Gastrocnemius medialis (tissue), 4 donors: ENCODE data around the gene SMYD5. TPM values are rescaled to one million over a fixed set of nuclear protein-coding genes. Genes with fewer than 3 reads are reported as not detected.

Experiments used
- ATAC-seq, 2 donors: fragments of 150-250 bp; one replicate each; pipeline ENCODE4 v1.9.1; 2016
- DNase-seq, 2 donors: peaks; one replicate each; pipeline ENCODE4 v3.0.0-alpha.2; 2019
- H3K27ac ChIP-seq, 4 donors: fragments of 200-600 bp; sonication (generic); 1 replicate in 1 of 4; 2 replicates in 3 of 4; pipeline ENCODE4 v1.5.1; 2016 to 2018; ENCODE audit warnings: mild to moderate bottlenecking in 2 of 4, moderate library complexity in 1 of 4
- H3K27me3 ChIP-seq, 3 donors: fragments of 200-600 bp; sonication (generic) in 2 of 3; 1 replicate in 1 of 3; 2 replicates in 2 of 3; pipeline versions ENCODE4 v1.5.1 to v1.6.0; 2016 to 2019; ENCODE audit warnings: mild to moderate bottlenecking in 1 of 3, moderate library complexity in 1 of 3
- H3K36me3 ChIP-seq, 2 donors: fragments of 200-600 bp; sonication (generic) in 1 of 2; one replicate each; pipeline ENCODE4 v1.5.1; 2017 to 2018
- H3K4me1 ChIP-seq, 2 donors: fragments of 200-600 bp; sonication (generic) in 1 of 2; one replicate each; pipeline ENCODE4 v1.5.1; 2016 to 2017; ENCODE audit warnings: mild to moderate bottlenecking in 2 of 2
- H3K4me3 ChIP-seq, 4 donors: fragments of 200-600 bp; sonication (generic) in 3 of 4; 1 replicate in 1 of 4; 2 replicates in 3 of 4; pipeline ENCODE4 v1.5.1; 2016 to 2019; ENCODE audit warnings: mild to moderate bottlenecking in 2 of 4
- H3K9me3 ChIP-seq, 3 donors: fragments of 200-600 bp; sonication (generic) in 2 of 3; 1 replicate in 1 of 3; 2 replicates in 2 of 3; pipeline ENCODE4 v1.5.1; 2016 to 2019
- POLR2A ChIP-seq, 2 donors: fragments of 450-650 bp; IDR thresholded peaks; one replicate each; pipeline ENCODE4 v1.6.1; 2017; ENCODE audit warnings: antibody characterized with exemption in 2 of 2, mild to moderate bottlenecking in 2 of 2, moderate library complexity in 2 of 2
- in situ Hi-C, 4 donors: fragments of 200-750 bp; cut with MboI; loops; one replicate each; pipeline versions ENCODE4 v1.15.0 to v1.8.0; 2017; ENCODE audit warnings: low sequenced_read_pairs in 4 of 4
- intact Hi-C: fragments of 100-400 bp; cut with DNase I; formaldehyde crosslinking; loops from one replicate; pipeline ENCODE4 v1.15.1; 2023; ENCODE audit warnings: low total_unique reads
- total RNA-seq, 4 donors: library from RNA; depleted of rRNA; stranded (reverse); fragments of >200 nt; gene quantifications; one replicate each; pipeline versions ENCODE4 v1.1.0 to v1.2.3, GENCODE V29; 2016
- TF ChIP-seq, protein P1 (sequence below), 5 experiments: fragments of 450-650 bp in 3 of 5; fragments of 200-600 bp in 2 of 5; sonication (generic) in 2 of 5; IDR thresholded peaks in 4 of 5; conservative IDR thresholded peaks in 1 of 5; 1 replicate in 4 of 5; 2 replicates in 1 of 5; pipeline ENCODE4 v1.5.1; 2016 to 2019; ENCODE audit warnings: antibody characterized with exemption in 5 of 5, mild to moderate bottlenecking in 3 of 5, moderate library complexity in 3 of 5

Gene SMYD5
- total RNA-seq, 4 donors from 2014 or later: 9.8 to 17.7 (median 13.7) TPM

DNA sequence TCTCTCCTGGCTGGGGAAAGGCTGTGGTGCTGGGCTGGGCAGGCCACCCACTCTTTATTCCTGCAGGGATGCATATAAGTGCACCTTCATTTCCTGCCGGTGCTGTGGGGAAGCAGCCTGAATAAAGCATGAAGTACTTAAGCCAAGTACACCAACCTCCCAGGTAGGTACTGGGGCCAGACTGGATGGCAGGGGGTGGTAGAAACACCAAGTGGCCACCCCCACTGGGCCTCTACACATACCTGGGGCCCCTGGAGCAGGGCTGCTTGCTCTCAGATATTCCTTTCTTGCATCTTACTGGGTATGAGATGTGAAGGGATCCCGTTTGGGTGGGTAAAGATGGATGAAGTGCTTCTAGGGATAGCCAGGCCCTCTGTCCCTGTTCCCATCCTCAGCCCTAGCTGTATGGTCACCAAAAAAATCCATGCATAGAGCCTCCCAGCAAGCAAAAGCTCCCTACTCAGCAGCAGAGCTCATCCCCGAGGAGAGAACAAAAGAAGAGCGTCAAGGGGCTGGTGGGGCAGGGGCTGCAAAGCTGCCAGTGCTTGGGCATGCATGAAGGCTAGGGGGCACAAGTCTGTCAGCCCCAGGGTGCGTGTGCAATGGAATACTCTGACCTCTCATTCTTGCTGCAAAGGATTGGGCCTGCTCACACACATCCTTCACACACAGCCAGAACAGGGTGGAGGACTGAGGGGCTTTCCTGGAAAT, 42.0 kb downstream of the SMYD5 start:
- H3K9me3 ChIP-seq: no peaks in the 10 kb centered on the region
- ATAC-seq (no peak), DNase-seq (no peak)
- H3K4me3 ChIP-seq: no peak overlapping the region
- H3K27ac ChIP-seq: no peak overlapping the region
- peaks cover 0 to under 1% of the 10 kb centered on the region in 2 donors for H3K4me1 ChIP-seq
- intact Hi-C loops: no loop called here
- H3K36me3 ChIP-seq: peaks cover 0 to 40% of the 10 kb centered on the region in 2 donors
- TF ChIP-seq, protein P1, sequence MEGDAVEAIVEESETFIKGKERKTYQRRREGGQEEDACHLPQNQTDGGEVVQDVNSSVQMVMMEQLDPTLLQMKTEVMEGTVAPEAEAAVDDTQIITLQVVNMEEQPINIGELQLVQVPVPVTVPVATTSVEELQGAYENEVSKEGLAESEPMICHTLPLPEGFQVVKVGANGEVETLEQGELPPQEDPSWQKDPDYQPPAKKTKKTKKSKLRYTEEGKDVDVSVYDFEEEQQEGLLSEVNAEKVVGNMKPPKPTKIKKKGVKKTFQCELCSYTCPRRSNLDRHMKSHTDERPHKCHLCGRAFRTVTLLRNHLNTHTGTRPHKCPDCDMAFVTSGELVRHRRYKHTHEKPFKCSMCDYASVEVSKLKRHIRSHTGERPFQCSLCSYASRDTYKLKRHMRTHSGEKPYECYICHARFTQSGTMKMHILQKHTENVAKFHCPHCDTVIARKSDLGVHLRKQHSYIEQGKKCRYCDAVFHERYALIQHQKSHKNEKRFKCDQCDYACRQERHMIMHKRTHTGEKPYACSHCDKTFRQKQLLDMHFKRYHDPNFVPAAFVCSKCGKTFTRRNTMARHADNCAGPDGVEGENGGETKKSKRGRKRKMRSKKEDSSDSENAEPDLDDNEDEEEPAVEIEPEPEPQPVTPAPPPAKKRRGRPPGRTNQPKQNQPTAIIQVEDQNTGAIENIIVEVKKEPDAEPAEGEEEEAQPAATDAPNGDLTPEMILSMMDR (IDR thresholded peaks at IDR 0.05 in 4 of 5, conservative IDR thresholded peaks at IDR 0.05 in 1 of 5): no peak
- TF ChIP-seq POLR2A (IDR thresholded peaks at IDR 0.05): no peak
- in situ Hi-C loops: no loop called here
- no peaks in the 10 kb centered on the region for H3K27me3 ChIP-seq

GRCh38 chr2:73256618-73256922, 42.5 kb downstream of the SMYD5 start:
- Histone ChIP-seq H3K4me3 (no peak overlapping the region), H3K27ac (no peak overlapping the region), H3K4me1 (no peaks in the 10 kb centered on the region), H3K27me3 (no peaks in the 10 kb centered on the region), H3K36me3 (peaks cover 0 to 35% of the 10 kb centered on the region in 2 donors), H3K9me3 (no peaks in the 10 kb centered on the region)
- DNase-seq (no peak), ATAC-seq (no peak)
- in situ Hi-C loops (no loop called here), intact Hi-C loops (no loop called here)
- TF ChIP-seq, protein P1 (IDR thresholded peaks at IDR 0.05 in 4 of 5, conservative IDR thresholded peaks at IDR 0.05 in 1 of 5): no peak
- no peak for TF ChIP-seq POLR2A (IDR thresholded peaks at IDR 0.05)

DNA sequence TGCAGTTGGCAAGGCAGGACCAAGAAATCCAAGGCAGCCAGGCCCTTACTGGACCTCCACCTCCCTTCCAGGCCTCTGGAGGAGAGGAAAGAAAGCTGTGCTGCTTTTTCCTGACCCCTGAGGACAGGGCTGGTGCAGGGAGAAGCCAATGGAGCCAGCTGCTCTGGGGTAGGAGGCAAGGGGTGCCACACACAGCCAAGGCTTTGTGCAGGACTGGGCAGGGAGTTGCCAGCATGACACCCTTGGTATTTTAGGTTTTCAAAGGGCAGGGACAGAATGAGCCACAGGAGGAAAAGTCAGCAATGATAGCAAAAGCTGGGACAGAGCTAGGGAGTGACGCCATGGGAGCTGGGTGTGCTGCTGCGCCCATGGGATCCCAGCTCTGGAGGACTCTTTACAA, 43.0 kb downstream of the SMYD5 start:
- H3K4me3 ChIP-seq: no peak overlapping the region
- in situ Hi-C loops (no loop called here), intact Hi-C loops (no loop called here)
- H3K4me1 ChIP-seq: no peaks in the 10 kb centered on the region
- ATAC-seq (no peak), DNase-seq (no peak)
- H3K27ac ChIP-seq: no peak overlapping the region
- TF ChIP-seq, protein P1 (IDR thresholded peaks at IDR 0.05 in 4 of 5, conservative IDR thresholded peaks at IDR 0.05 in 1 of 5): no peak
- no peak for TF ChIP-seq POLR2A (IDR thresholded peaks at IDR 0.05)
- peaks cover 0 to 30% of the 10 kb centered on the region in 2 donors for H3K36me3 ChIP-seq
- H3K9me3 ChIP-seq: no peaks in the 10 kb centered on the region
- no peaks in the 10 kb centered on the region for H3K27me3 ChIP-seq

DNA sequence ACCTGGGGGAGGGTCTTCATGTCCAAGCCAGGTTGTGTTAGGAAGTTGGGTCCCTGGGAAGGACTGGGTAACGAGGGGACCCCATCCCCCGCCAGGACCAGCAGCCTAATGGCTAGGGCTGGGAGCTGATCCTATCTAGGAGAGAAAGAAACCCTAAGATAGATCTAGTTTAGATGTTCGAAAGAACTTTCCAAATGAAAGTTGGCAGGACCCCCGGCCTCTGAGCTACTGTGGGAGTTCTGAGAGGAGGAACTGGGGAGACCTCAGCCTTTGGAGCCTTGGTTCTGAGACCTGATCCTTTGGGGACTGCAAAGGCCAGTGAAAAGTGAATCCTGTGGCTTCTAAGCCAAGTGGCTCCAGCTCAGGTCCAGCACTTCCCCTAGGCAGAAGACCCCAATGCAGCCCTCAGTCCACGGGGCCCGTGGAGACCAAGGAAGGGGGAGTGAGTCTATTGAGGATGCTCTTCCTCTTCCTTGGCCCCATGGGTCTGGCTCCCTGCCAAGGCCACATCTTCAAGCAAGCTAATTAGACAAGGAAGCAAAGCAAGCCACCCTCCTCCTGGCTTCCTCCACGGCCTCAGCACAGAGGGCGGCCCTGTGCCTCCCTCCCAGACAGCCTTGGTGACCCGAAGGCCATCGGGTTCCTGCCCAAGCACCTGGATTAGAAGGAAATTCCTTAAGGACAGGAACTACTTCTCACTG, 43.5 kb downstream of the SMYD5 start:
- DNase-seq: no peak

GRCh38 chr2:73258186-73258912, 44.3 kb downstream of the SMYD5 start:
- Histone ChIP-seq H3K9me3 (no peaks in the 10 kb centered on the region), H3K27me3 (no peaks in the 10 kb centered on the region), H3K36me3 (peaks cover 0 to 17% of the 10 kb centered on the region in 2 donors), H3K4me1 (no peaks in the 10 kb centered on the region), H3K27ac (no peak overlapping the region), H3K4me3 (no peak overlapping the region)
- intact Hi-C loops (no loop called here), in situ Hi-C loops (no loop called here)
- TF ChIP-seq POLR2A (IDR thresholded peaks at IDR 0.05): no peak
- TF ChIP-seq, protein P1 (IDR thresholded peaks at IDR 0.05 in 4 of 5, conservative IDR thresholded peaks at IDR 0.05 in 1 of 5): no peak
- DNase-seq: no peak
- no peak for ATAC-seq

More for the DNA sequence above, 43.5 kb downstream of the SMYD5 start:
- TF ChIP-seq POLR2A (IDR thresholded peaks at IDR 0.05): no peak
- intact Hi-C loops: no loop called here
- in situ Hi-C loops: no loop called here
- Histone ChIP-seq H3K36me3 (peaks cover 0 to 25% of the 10 kb centered on the region in 2 donors), H3K27ac (no peak overlapping the region), H3K4me1 (no peaks in the 10 kb centered on the region), H3K27me3 (no peaks in the 10 kb centered on the region), H3K9me3 (no peaks in the 10 kb centered on the region), H3K4me3 (no peak overlapping the region)
- no peak for ATAC-seq
